ENCODE data around the gene CACNA1S. TPM values are rescaled to one million over a fixed set of nuclear protein-coding genes. Genes with fewer than 3 reads are reported as not detected.
A peak's percentile ranks its signal among the peaks of the same experiment; 100 is the strongest.

The CACNA1S gene
- total RNA-seq, 1 experiment from 2014 or later, result 0.02 TPM

- H3K4me1 Mint-ChIP-seq, result no peaks in the 10 kb centered on the region
- no peak overlapping the region for H3K4me3 Mint-ChIP-seq
- no peaks in the 10 kb centered on the region; the same call in 1 of the 2 replicates for H3K27me3 Mint-ChIP-seq (ENCODE audit: low read depth)
- CTCF ChIA-PET, result interaction anchor here (0.7 to 9.0 kb wide), 6 partner anchors 18 to 83 kb away, joined by 3 to 153 read pairs (median 7); partner anchors contain the start of gene ASCL5
- DNase-seq (ENCODE audit: low spot score) (no peak), ATAC-seq (0 out of 2 replicates have a peak, but pooled peaks have one; percentile 12)
- H3K36me3 Mint-ChIP-seq, result no peaks in the 10 kb centered on the region
- TF ChIP-seq, protein P1, sequence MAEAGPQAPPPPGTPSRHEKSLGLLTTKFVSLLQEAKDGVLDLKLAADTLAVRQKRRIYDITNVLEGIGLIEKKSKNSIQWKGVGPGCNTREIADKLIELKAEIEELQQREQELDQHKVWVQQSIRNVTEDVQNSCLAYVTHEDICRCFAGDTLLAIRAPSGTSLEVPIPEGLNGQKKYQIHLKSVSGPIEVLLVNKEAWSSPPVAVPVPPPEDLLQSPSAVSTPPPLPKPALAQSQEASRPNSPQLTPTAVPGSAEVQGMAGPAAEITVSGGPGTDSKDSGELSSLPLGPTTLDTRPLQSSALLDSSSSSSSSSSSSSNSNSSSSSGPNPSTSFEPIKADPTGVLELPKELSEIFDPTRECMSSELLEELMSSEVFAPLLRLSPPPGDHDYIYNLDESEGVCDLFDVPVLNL (CRISPR knock-in tag; IDR thresholded peaks at IDR 0.05; ENCODE audit: borderline replicate concordance, low read depth), result no peak
- TF ChIP-seq ZNF512 (CRISPR knock-in tag; IDR thresholded peaks at IDR 0.05; ENCODE audit: borderline replicate concordance), result no peak
- no peak for TF ChIP-seq FOXJ3 (CRISPR knock-in tag; IDR thresholded peaks at IDR 0.05; ENCODE audit: borderline replicate concordance)
- TF ChIP-seq RELA (CRISPR knock-in tag; IDR thresholded peaks at IDR 0.05; ENCODE audit: borderline replicate concordance), result no peak
- TF ChIP-seq, protein P2, sequence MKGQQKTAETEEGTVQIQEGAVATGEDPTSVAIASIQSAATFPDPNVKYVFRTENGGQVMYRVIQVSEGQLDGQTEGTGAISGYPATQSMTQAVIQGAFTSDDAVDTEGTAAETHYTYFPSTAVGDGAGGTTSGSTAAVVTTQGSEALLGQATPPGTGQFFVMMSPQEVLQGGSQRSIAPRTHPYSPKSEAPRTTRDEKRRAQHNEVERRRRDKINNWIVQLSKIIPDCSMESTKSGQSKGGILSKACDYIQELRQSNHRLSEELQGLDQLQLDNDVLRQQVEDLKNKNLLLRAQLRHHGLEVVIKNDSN (CRISPR knock-in tag; IDR thresholded peaks at IDR 0.05), result no peak
- no peak for TF ChIP-seq MAX (CRISPR knock-in tag; IDR thresholded peaks at IDR 0.05)
- no peak for TF ChIP-seq MLX (CRISPR knock-in tag; IDR thresholded peaks at IDR 0.05)
- TF ChIP-seq NFYB (CRISPR knock-in tag; conservative IDR thresholded peaks at IDR 0.05; ENCODE audit: low read depth), result no peak
- TF ChIP-seq, protein P3, sequence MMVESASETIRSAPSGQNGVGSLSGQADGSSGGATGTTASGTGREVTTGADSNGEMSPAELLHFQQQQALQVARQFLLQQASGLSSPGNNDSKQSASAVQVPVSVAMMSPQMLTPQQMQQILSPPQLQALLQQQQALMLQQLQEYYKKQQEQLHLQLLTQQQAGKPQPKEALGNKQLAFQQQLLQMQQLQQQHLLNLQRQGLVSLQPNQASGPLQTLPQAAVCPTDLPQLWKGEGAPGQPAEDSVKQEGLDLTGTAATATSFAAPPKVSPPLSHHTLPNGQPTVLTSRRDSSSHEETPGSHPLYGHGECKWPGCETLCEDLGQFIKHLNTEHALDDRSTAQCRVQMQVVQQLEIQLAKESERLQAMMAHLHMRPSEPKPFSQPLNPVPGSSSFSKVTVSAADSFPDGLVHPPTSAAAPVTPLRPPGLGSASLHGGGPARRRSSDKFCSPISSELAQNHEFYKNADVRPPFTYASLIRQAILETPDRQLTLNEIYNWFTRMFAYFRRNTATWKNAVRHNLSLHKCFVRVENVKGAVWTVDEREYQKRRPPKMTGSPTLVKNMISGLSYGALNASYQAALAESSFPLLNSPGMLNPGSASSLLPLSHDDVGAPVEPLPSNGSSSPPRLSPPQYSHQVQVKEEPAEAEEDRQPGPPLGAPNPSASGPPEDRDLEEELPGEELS (CRISPR knock-in tag; IDR thresholded peaks at IDR 0.05), result no peak
- POLR2A ChIA-PET, result no interaction called here
- H3K27ac Mint-ChIP-seq, result no peak overlapping the region
- no peaks in the 10 kb centered on the region for H3K9me3 Mint-ChIP-seq
Observed at GRCh38 chr1:201044119-201044518, 68.1 kb downstream of the CACNA1S start.

DNA sequence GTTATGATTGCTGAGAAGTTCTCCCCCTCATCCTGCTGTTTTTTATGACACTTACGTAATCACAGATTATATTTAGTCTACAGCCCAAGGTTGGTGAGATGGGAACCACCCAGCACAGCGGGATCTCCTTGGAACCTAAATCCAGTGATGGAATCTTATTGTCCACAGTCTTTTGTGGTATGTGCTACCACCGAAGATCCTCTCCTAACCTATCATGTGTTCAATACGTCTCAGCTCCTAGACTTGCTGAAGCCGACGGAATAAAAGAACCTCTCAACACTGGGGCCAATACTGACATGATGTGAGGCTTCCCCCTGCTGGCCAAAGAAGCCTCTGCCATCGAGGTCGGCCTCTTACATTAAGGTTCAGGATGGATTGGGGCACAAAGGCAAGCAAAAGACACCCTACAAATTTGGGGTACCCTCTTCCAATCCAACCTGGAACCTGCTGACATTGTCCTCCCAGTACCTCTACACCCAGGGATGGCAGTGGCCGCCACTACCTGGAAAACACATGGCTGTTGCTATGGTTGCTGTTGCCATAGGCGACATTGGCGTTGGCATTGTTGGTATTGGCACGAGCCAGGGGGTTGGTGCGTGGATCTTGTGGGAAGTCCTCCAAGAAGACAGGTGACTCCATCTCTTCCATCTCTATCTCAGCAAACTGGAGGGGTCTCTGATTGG lies 69.3 kb downstream of the CACNA1S start:
- CTCF ChIA-PET, result interaction anchor here (0.6 to 10.1 kb wide), 36 partner anchors 8 to 393 kb away, joined by 3 to 153 read pairs (median 4); partner anchors contain the start of genes ASCL5, INAVA and KIF21B
- POLR2A ChIA-PET, result interaction anchor here (0.6 kb wide), 1 partner anchor 18 kb away, joined by 4 read pairs; no protein-coding TSS in a partner anchor
- Mint-ChIP-seq H3K9me3 (no peaks in the 10 kb centered on the region), H3K36me3 (no peaks in the 10 kb centered on the region), H3K4me1 (no peaks in the 10 kb centered on the region), H3K27ac (no peak overlapping the region), H3K27me3 (ENCODE audit: low read depth) (no peaks in the 10 kb centered on the region; the same call in 1 of the 2 replicates), H3K4me3 (no peak overlapping the region)
- peak; percentile 70 for DNase-seq (ENCODE audit: low spot score)
- peak; percentile 87 for ATAC-seq
- no peak for TF ChIP-seq JUN (CRISPR knock-in tag; IDR thresholded peaks at IDR 0.05)
- TF ChIP-seq, protein P4, sequence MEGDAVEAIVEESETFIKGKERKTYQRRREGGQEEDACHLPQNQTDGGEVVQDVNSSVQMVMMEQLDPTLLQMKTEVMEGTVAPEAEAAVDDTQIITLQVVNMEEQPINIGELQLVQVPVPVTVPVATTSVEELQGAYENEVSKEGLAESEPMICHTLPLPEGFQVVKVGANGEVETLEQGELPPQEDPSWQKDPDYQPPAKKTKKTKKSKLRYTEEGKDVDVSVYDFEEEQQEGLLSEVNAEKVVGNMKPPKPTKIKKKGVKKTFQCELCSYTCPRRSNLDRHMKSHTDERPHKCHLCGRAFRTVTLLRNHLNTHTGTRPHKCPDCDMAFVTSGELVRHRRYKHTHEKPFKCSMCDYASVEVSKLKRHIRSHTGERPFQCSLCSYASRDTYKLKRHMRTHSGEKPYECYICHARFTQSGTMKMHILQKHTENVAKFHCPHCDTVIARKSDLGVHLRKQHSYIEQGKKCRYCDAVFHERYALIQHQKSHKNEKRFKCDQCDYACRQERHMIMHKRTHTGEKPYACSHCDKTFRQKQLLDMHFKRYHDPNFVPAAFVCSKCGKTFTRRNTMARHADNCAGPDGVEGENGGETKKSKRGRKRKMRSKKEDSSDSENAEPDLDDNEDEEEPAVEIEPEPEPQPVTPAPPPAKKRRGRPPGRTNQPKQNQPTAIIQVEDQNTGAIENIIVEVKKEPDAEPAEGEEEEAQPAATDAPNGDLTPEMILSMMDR (IDR thresholded peaks at IDR 0.05), result peak; percentile 83

Measured in WTC11 (cell line).